ENCODE data around the gene BET1L. TPM values are rescaled to one million over a fixed set of nuclear protein-coding genes. Genes with fewer than 3 reads are reported as not detected.

BET1L gene
- total and polyA plus RNA-seq, 4 donors: 7.6 to 32.6 (median 23.4) TPM

DNA sequence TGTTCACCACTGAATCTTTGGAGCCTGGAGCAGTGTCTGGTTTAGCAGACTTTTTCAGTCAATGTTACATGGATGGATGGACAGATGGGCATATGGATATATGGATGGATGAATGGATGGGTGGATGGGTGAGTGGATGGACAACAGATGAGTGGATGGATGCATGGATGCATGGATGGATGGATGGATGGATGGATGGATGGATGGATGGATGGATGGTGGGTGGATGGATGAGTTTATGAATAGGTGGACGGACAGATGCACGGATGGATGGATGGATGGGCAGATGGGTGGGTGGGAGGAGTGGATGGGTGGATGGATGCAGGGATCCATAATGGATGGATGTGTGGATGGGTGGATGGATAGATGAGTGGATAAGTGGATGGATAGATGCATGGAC lies 48.6 kb upstream of the BET1L start:
- no peaks in the 10 kb centered on the region for H3K27me3 ChIP-seq (ENCODE audit: control insufficient read depth in 4 of 4, insufficient read depth in 4 of 4, low read length in 3 of 4)
- no peak overlapping the region for H3K9ac ChIP-seq (ENCODE audit: low read depth in 1 of 2, low read length in 2 of 2)
- H3K36me3 ChIP-seq (ENCODE audit: control insufficient read depth in 4 of 4, insufficient read depth in 3 of 4, low read depth in 1 of 4, low read length in 3 of 4): peaks cover 6 to 28% (median 14%) of the 10 kb centered on the region in 4 donors
- H3K27ac ChIP-seq (ENCODE audit: low read depth in 1 of 2, low read length in 2 of 2): no peak overlapping the region
- TF ChIP-seq RXRA (IDR thresholded peaks at IDR 0.05): no peak
- TF ChIP-seq, protein P1, sequence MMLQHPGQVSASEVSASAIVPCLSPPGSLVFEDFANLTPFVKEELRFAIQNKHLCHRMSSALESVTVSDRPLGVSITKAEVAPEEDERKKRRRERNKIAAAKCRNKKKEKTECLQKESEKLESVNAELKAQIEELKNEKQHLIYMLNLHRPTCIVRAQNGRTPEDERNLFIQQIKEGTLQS (IDR thresholded peaks at IDR 0.05): no peak
- H3K4me1 ChIP-seq (ENCODE audit: control insufficient read depth in 4 of 4, insufficient read depth in 4 of 4, low read length in 3 of 4): no peaks in the 10 kb centered on the region
- no peak overlapping the region for H3K4me3 ChIP-seq (ENCODE audit: low read depth in 1 of 3, low read length in 3 of 3)
- H3K9me3 ChIP-seq (ENCODE audit: control insufficient read depth in 4 of 4, low read length in 3 of 4): no peaks in the 10 kb centered on the region
- no peak for DNase-seq (ENCODE audit: low spot score)
- 95% methylated on average over 2 of the region's 2 CpGs for WGBS

DNA sequence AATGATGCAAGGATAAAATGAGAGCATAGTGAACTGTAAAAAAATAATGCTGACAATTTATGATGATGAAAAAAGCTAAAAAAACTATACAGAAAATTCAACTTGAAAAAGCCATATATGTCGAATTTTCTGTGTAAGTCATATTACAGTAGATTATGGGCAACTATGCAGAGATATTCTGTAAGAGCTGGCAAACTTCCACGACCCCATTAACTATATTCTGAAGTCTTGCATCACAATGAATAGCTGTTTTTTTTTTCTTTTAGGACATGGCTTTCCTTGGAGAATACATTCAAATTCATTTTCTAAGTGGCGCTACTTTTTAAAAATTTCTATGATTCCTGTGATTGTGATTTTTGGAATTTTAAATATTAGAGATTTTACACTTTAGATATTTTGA lies 48.0 kb upstream of the BET1L start:
- TF ChIP-seq, protein P2, sequence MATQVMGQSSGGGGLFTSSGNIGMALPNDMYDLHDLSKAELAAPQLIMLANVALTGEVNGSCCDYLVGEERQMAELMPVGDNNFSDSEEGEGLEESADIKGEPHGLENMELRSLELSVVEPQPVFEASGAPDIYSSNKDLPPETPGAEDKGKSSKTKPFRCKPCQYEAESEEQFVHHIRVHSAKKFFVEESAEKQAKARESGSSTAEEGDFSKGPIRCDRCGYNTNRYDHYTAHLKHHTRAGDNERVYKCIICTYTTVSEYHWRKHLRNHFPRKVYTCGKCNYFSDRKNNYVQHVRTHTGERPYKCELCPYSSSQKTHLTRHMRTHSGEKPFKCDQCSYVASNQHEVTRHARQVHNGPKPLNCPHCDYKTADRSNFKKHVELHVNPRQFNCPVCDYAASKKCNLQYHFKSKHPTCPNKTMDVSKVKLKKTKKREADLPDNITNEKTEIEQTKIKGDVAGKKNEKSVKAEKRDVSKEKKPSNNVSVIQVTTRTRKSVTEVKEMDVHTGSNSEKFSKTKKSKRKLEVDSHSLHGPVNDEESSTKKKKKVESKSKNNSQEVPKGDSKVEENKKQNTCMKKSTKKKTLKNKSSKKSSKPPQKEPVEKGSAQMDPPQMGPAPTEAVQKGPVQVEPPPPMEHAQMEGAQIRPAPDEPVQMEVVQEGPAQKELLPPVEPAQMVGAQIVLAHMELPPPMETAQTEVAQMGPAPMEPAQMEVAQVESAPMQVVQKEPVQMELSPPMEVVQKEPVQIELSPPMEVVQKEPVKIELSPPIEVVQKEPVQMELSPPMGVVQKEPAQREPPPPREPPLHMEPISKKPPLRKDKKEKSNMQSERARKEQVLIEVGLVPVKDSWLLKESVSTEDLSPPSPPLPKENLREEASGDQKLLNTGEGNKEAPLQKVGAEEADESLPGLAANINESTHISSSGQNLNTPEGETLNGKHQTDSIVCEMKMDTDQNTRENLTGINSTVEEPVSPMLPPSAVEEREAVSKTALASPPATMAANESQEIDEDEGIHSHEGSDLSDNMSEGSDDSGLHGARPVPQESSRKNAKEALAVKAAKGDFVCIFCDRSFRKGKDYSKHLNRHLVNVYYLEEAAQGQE (IDR thresholded peaks at IDR 0.05): no peak
- TF ChIP-seq NR2F2 (IDR thresholded peaks at IDR 0.05) (no peak), RAD21 (IDR thresholded peaks at IDR 0.05) (no peak)
- Histone ChIP-seq H3K4me3 (ENCODE audit: low read depth in 1 of 3, low read length in 3 of 3) (no peak overlapping the region), H3K9me3 (ENCODE audit: control insufficient read depth in 4 of 4, low read length in 3 of 4) (no peaks in the 10 kb centered on the region), H3K36me3 (ENCODE audit: control insufficient read depth in 4 of 4, insufficient read depth in 3 of 4, low read depth in 1 of 4, low read length in 3 of 4) (peaks cover 6 to 33% (median 14%) of the 10 kb centered on the region in 4 donors), H3K27me3 (ENCODE audit: control insufficient read depth in 4 of 4, insufficient read depth in 4 of 4, low read length in 3 of 4) (no peaks in the 10 kb centered on the region), H3K9ac (ENCODE audit: low read depth in 1 of 2, low read length in 2 of 2) (no peak overlapping the region), H3K27ac (ENCODE audit: low read depth in 1 of 2, low read length in 2 of 2) (no peak overlapping the region), H3K4me1 (ENCODE audit: control insufficient read depth in 4 of 4, insufficient read depth in 4 of 4, low read length in 3 of 4) (no peaks in the 10 kb centered on the region)
- 65% methylated on average over 3 of the region's 3 CpGs for WGBS
- DNase-seq (ENCODE audit: low spot score): no peak

DNA sequence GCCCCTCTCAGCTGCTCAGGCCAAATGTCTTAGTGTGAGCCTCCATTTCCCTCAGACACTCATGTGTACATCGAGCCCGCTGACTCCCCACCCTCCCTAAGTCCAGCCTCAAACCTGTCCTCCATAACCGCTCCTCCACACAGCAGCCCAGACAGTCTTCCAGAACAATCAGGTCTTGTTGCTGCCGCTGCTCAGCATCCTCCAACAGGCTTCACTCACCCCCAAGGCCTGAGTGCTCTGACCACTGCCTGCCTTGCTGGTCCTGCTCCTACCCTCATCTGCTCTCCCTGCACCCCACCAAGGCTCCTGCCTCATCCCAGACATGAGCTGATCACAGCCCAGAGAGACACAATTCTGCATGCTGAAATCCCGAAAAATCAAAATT lies 46.7 kb upstream of the BET1L start:
- H3K27me3 ChIP-seq (ENCODE audit: control insufficient read depth in 4 of 4, insufficient read depth in 4 of 4, low read length in 3 of 4): no peaks in the 10 kb centered on the region
- TF ChIP-seq EGR1 (IDR thresholded peaks at IDR 0.05; ENCODE audit: low read depth in 2 of 2) (no peak), TAF1 (conservative IDR thresholded peaks at IDR 0.05) (no peak), GABPA (IDR thresholded peaks at IDR 0.05 in 1 of 2, conservative IDR thresholded peaks at IDR 0.05 in 1 of 2) (no peak), FOXA1 (IDR thresholded peaks at IDR 0.05) (no peak), JUND (IDR thresholded peaks at IDR 0.05) (no peak), RXRA (IDR thresholded peaks at IDR 0.05) (no peak), RAD21 (IDR thresholded peaks at IDR 0.05) (no peak), HNF4A (conservative IDR thresholded peaks at IDR 0.05) (no peak), NR2F2 (IDR thresholded peaks at IDR 0.05) (no peak), YY1 (IDR thresholded peaks at IDR 0.05) (no peak)
- TF ChIP-seq, protein P3, sequence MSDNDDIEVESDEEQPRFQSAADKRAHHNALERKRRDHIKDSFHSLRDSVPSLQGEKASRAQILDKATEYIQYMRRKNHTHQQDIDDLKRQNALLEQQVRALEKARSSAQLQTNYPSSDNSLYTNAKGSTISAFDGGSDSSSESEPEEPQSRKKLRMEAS (IDR thresholded peaks at IDR 0.05): no peak
- TF ChIP-seq, protein P1 (IDR thresholded peaks at IDR 0.05): no peak
- TF ChIP-seq, protein P2 (IDR thresholded peaks at IDR 0.05): no peak
- H3K4me1 ChIP-seq (ENCODE audit: control insufficient read depth in 4 of 4, insufficient read depth in 4 of 4, low read length in 3 of 4): no peaks in the 10 kb centered on the region
- WGBS: 94% methylated on average over 5 of the region's 5 CpGs
- peaks cover 6 to 42% (median 20%) of the 10 kb centered on the region in 4 donors for H3K36me3 ChIP-seq (ENCODE audit: control insufficient read depth in 4 of 4, insufficient read depth in 3 of 4, low read depth in 1 of 4, low read length in 3 of 4)
- no peak overlapping the region for H3K9ac ChIP-seq (ENCODE audit: low read depth in 1 of 2, low read length in 2 of 2)
- no peak overlapping the region for H3K4me3 ChIP-seq (ENCODE audit: low read depth in 1 of 3, low read length in 3 of 3)
- H3K27ac ChIP-seq (ENCODE audit: low read depth in 1 of 2, low read length in 2 of 2): no peak overlapping the region
- no peaks in the 10 kb centered on the region for H3K9me3 ChIP-seq (ENCODE audit: control insufficient read depth in 4 of 4, low read length in 3 of 4)
- no peak for DNase-seq (ENCODE audit: low spot score)
